ENCODE results near the gene INPP5F. TPM values are rescaled to one million over a fixed set of nuclear protein-coding genes. Genes with fewer than 3 reads are reported as not detected.

INPP5F gene
- total and polyA plus RNA-seq, 9 of the 15 experiments (the other 6 are each of a cell fraction or from before 2014, with no cell fraction given): 1.6 to 7.3 (median 6.0) TPM

DNA sequence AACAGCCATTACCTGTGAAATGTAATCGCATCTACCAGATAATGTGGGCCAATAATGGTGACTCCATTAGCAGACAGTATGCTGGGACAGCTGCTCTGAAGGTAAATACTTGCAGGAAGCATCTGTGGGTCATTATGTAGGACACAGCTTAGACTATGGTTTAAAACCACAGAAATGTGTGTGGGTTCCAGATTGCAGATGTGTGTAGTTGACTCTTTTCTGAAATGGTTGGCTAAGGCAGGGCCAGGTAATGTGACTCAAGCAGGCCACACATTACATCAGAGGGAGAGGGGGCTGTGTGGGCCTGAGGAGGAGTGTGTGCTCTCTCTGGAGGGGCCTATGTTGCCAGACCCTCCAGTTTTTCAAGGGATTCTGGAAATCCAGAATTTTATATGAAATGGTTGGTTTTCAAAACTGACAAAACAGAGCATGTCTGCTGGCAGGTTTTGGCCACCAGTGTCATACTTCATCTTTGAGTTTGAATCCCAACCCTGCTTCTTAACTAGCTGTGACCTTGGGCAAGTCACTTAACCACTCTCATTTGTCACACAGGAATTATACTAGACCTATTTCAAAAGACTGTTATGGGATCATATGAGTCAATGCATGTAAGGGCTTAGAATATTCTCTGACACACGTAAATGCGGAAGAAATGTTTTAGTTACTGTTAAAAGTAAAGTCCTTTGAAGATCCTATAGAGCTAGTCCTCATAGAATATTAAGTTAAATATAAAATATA, 82.3 kb downstream of the INPP5F start:
- no peak for FAIRE-seq
- POLR2A ChIA-PET: no interaction called here

More for the DNA sequence above, 82.3 kb downstream of the INPP5F start:
- Histone ChIP-seq H3K27ac (ENCODE audit: extremely low read depth, low read depth, low read length) (no peak overlapping the region), H3K9me3 (replicated peaks; ENCODE audit: control insufficient read depth, insufficient read depth, low read depth, low read length) (no peaks in the 10 kb centered on the region), H3K36me3 (ENCODE audit: control insufficient read depth, insufficient read depth, low read length) (0 out of 3 replicates have a peak, but pooled peaks cover 2% of the 10 kb centered on the region), H3K79me2 (ENCODE audit: control insufficient read depth, insufficient read depth, low read length) (no peaks in the 10 kb centered on the region), H3K9me1 (ENCODE audit: control insufficient read depth, insufficient read depth, low read length) (no peaks in the 10 kb centered on the region), H3K4me2 (ENCODE audit: insufficient read depth, low read length) (no peak overlapping the region), H4K20me1 (replicated peaks; ENCODE audit: control insufficient read depth, insufficient read depth, low read length) (no peaks in the 10 kb centered on the region), H3K27me3 (ENCODE audit: control insufficient read depth in 2 of 2, insufficient read depth in 2 of 2, low read length in 2 of 2) (no peaks in the 10 kb centered on the region), H3K4me3 (no peak overlapping the region), H3K4me1 (replicated peaks in 1 of 2; ENCODE audit: control insufficient read depth in 2 of 2, insufficient read depth in 2 of 2, low read length in 2 of 2) (no peaks in the 10 kb centered on the region), H2AFZ (ENCODE audit: low read depth, low read length) (no peak overlapping the region), H3K9ac (ENCODE audit: insufficient read depth in 1 of 2, low read depth in 2 of 2, low read length in 2 of 2) (no peak overlapping the region)
- 80% methylated on average over 3 of the region's 3 CpGs for WGBS (ENCODE audit: insufficient coverage, low coverage, missing lambda C conversion rate)
- CTCF ChIA-PET (ENCODE audit: low intra/inter-chr PET ratio): no interaction called here
- no peak for TF ChIP-seq KAT2B (IDR thresholded peaks at IDR 0.05; ENCODE audit: low read depth, low read length)
- no peak for TF ChIP-seq FUS (optimal IDR thresholded peaks at IDR 0.05; ENCODE audit: low read depth, low read length)
- TF ChIP-seq HNRNPH1 (optimal IDR thresholded peaks at IDR 0.05; ENCODE audit: low read depth, low read length): no peak
- TF ChIP-seq RREB1 (CRISPR knock-in tag; IDR thresholded peaks at IDR 0.05): no peak
- peak; percentile 27; the same call in 1 of the 2 replicates for TF ChIP-seq TEAD4 (IDR thresholded peaks at IDR 0.05; ENCODE audit: low read length)
- TF ChIP-seq TEAD4 (CRISPR knock-in tag; IDR thresholded peaks at IDR 0.05; ENCODE audit: borderline replicate concordance): no peak
- no peak for TF ChIP-seq KAT8 (IDR thresholded peaks at IDR 0.05; ENCODE audit: low read depth)
- TF ChIP-seq FOXO4 (CRISPR knock-in tag; IDR thresholded peaks at IDR 0.05): no peak
- intact Hi-C loops (cut with micrococcal nuclease) (no loop called here), in situ Hi-C loops (cut with MboI) (no loop called here)
- ATAC-seq (no peak; the same call in 1 of the 3 replicates), DNase-seq (ENCODE audit: extremely low read depth in 1 of 4, low spot score in 3 of 4) (no peak)
- BruUV-seq (replicated peaks): no TSS peak

All from K562 (cell line).